GM11168 (cell line): ENCODE data around the gene LEFTY2.

Source experiments
- in situ Hi-C: fragments of 300-500 bp; cut with MboI; formaldehyde crosslinking; loops from one replicate; pipeline ENCODE4 v1.12.0; 2022; ENCODE audit warnings: low sequenced_read_pairs; ENCODE audit not compliant: unreplicated experiment

Gene LEFTY2

DNA sequence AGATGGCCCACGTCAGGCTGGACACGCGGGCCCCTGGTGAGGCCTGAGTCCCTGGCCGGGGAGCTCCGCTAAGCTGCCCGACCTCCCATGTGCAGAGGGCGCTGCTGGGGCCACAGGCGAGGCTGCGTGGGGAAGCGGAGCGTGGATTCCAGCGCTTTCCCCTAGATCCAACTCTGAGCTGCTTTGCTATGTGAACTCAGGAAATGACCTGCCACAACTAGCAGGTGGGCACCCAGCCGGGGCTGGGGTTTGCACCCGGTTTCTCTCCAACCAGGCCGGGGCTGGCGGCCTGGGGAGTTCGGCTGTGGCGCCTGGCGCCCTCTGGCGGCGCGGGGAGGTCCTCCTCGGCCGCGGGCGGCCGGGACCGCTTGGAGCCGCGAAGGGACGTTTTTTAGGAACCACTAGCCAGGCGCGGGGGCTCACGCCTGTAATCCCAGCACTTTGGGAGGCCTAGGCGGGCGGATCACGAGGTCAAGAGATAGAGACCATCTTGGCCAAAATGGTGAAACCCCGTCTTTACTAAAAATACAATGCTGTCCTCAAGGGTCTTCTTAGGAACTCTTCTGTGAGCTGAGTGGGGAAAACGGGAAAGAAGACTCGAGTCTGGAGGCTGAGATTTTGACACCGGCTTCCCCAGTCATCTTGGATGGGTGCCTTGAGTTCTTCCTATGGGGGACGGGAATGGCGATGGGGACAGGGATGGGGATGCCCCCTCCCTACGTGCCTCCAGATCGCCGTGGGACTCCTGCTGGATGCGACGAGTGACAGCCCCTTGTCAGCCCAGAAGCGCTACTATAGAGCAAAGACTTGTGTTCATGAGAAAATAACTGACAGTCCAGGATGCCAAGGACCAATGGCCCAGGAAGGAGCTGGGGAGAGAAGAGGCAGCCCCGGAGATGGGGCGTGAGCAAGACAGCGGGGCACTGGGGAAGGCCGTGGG, 29.6 kb downstream of the LEFTY2 start:
- in situ Hi-C loops: loop anchor here (25.0 kb wide), 1 partner anchor 424 kb away; no protein-coding TSS in a partner anchor

DNA sequence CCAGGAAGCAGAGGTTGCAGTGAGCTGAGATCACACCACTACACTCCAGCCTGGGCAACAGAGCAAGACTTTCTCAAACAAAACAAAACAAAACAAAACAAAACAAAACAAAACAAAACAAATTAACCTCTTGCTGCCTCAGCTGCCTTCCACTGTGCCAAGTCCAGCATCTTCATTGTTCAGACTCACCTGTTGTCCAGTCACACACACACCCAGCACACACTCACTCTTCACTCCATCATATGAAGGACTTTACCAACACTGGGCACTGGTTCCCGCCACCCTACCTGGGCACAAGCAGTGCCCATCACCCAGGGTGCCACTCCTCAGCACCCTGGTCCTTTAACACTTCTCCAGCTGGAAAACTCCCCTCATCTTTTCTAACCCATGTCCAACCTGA, 31.5 kb downstream of the LEFTY2 start:
- in situ Hi-C loops: loop anchor here (25.0 kb wide), 1 partner anchor 422 kb away; no protein-coding TSS in a partner anchor

DNA sequence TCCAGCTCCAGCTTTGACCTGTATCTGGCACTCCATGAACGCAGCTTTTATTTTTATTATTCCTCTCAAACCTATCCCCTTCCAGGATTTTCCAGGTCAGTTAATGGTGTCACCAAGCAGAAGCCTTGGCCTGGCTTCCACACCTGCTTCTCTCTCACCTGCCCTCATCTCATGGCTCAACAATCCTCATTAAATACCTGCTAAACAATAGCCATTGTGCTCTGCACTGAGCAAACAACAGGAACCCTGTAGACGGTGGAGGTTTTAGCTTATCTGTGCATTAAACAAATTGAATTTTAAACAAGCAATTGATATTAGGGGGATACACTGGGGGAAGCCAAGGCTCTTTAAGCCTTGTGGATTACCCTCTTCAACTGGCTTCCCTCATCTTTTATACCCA, 32.2 kb downstream of the LEFTY2 start:
- in situ Hi-C loops: loop anchor here (25.0 kb wide), 1 partner anchor 421 kb away; no protein-coding TSS in a partner anchor

DNA sequence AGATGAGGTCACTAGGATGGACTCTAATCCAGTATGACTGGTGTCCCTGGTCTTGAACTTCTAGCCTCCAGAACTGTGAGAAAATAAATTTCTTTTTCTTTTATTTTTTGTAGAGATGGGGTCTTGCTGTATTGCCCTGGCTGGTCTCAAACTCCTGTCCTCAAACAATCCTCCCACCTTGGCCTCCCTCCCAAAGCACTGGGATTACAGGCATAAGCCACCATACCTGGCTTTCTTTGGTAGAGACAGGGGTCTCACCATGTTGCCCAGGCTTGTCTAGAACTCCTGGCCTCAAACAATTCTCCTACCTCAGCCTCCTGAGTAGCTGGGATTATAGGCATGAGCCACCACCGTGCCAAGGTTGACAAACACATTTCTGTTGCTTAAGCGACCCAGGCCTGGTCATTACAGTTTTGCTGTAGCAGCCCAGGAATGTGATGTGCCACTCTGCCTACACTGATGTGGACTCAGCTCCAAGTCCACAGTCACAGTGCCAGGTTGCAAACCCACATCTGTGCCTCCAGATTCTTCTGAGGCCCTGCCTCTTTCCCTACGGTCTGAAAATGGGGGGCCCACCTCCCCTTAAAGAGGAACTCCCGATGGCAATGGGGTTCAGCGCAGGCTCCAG, 32.9 kb downstream of the LEFTY2 start:
- in situ Hi-C loops: loop anchor here (25.0 kb wide), 1 partner anchor 421 kb away; no protein-coding TSS in a partner anchor

DNA sequence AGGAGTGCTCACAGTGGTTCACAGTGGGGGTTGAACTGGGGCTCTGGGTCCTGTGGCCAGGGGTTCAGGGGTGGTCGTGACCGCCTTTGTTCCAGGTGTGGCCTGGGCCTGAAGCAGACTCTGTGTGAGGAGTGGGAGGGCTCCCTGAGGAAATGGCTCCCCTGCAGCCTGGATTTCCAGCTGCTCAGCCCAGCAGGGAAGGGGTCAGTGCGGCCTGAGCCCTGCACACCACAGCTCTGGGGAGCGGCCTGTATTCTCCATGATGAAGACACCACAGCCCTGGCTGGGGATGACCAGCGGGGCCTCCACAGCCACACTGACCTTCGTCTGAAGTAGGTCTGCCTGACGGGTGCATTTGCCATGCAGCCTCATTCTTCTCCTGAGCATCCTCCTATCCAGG, 33.7 kb downstream of the LEFTY2 start:
- in situ Hi-C loops: loop anchor here (25.0 kb wide), 1 partner anchor 420 kb away; no protein-coding TSS in a partner anchor

DNA sequence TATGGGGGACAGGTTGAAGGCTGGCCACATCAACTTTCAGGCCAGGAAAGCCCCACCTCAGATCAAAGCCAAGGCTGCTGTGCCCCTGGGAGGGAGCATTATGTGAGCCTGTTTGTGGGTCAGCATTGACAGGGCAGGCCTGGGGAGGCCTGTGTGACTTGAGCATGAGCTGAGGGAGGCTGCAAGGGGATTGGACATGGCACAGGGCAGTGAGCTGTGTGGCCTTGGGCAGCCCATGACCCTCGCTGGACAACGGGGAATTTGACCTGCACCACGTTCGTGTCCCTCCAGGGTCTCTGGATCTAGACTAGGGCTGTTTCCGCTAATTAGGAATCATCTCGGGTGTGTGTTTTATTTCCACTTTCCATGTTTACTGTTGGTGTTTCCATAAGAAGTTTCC, 34.6 kb downstream of the LEFTY2 start:
- in situ Hi-C loops: loop anchor here (25.0 kb wide), 1 partner anchor 419 kb away; no protein-coding TSS in a partner anchor

DNA sequence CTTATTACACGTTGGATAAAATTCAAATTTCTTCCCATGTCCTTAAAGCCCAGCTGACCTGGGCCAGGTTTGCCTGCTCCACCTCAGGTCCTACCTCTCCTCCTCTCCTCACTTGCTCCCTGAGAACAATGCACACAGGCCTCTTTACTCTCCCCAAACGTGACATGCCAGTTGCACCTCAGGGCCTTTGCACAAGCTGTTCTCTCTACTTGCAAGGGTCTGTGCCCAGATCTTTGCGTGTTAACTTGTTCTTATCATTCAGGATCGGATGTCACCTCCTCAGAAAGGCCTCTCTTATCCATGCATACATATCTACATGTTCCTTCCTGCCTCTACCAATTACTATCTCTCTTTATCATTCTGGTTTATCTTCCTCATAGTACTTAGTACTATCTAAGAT, 37.4 kb downstream of the LEFTY2 start:
- in situ Hi-C loops: loop anchor here (25.0 kb wide), 1 partner anchor 416 kb away; no protein-coding TSS in a partner anchor

DNA sequence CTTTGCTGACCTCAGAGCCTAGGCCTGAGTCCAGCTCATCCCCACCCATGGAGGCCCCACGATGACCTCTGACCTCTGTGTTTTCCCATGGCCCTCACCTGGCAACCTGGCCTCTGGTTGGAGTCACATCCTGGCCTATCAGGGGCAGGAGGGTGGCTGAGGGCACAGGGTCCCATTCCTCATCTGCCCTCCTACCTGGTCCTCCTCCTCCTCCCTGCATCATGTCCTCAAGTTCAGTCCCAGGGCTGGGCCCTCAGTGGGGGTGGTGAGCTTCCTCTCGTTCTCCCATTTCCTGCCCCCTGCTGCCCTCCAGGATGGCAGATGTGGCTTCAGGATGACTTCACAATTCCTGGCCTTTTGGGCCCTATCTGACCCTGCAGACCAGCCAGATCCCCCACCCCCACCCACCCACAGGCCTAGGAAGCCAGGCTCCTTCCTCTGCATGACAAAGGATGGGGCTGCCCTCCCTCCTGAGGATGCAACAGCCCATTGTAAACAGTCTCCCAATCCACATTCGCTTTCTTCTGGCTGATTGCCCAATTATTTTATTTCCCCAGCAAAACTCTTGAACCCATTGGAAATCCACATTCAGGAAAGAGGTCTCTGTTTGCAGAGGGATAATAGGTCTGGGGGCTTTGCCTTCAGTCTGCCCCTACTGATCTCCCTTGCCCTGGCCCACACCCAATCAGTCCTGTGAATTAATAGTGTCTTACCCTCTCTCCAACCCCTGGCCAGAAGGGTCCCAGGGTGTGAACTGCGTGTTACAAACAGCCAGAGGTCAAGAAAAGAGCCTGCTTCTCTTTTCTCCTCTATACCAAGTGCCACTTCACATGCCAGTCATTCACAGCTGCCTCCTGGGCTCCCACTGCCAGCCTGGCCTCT, 41.7 kb downstream of the LEFTY2 start:
- in situ Hi-C loops: no loop called here

DNA sequence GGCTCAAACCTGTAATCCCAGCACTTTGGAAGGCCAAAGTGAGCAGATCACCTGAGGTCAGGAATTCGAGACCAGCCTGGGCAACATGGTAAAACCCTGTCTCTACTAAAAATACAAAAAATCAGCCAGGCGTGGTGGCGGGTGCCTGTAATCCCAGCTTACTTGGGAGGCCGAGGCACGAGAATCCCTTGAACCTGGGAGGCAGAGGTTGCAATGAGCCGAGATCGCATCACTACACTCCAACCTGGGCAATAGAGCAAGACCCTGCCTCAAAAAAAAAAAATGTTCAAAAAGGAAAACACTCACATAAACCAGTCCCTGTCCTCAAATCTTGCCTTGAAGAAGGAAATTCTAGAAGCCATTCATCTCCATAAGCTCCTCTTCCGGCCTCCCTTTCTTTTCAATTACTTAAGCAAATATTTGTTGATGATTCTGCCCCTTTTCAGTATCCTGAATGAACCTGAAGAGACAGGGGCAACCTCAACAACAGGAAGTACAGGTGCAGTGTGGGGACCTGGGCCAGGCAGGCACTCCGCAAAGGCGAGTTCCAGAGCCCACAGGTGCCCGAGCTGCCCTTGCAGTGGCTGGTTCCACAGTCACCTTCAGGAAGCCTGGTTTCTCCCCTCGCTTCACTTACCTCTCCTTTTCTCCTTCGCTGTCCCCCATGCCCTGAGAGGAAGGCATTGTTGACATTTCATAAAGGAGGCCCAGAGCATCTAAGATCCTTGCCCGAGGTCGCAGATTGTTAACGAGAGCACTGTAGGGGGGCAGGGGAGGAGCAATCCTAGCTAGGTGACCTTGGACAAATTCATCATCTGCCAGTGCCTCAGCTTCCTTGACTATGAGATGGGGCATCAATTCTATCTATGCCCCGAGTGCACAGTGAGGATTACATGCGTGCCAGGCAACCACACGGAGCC, 43.2 kb downstream of the LEFTY2 start:
- in situ Hi-C loops: no loop called here

DNA sequence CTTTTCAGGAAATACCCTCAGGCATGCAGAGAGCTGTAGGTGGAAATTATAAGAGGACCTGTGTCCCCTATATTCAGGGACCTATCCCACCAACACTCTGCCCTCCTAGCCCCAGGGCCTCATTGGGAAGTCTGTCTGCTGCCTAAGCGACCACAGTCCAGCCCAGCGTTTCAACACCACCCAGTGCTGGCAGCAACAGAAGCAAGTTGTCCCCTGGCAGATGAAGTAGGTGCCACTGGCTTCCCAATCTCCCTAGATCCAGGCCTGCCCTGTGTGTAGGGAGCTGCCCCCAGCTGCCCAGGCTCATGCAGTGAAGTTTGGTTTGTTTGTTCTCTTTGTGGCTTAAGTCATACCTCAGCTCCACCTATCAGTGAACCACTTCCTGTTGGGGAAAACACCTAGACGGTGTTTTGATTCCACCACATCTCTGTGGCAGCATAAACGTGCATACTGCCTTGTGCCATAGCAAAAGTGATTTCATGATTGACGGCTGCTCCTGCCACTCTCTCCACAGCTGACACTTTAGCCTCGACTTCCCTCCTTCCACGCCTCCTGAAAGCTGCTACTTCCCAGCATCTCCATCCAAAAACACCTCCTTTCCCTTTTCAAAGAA, 44.0 kb downstream of the LEFTY2 start:
- in situ Hi-C loops: no loop called here

DNA sequence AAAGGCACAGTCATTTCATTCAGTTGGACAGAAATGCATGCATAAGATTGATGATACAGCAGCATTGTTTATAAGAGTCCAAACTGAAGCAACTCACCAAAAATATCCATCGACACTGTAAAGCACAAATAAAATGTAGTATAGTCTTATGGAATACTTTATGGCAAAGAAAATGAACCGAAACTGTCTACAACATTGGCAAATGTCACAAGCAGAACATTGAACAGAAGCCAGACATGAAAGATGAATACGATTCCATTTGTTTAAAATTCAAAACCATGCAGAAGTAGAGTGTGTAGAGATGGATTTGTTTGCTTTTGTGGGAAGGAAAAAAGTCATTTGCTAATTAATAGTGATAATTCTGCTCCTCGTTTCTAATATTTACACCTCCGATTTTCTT, 44.5 kb downstream of the LEFTY2 start:
- in situ Hi-C loops: no loop called here

DNA sequence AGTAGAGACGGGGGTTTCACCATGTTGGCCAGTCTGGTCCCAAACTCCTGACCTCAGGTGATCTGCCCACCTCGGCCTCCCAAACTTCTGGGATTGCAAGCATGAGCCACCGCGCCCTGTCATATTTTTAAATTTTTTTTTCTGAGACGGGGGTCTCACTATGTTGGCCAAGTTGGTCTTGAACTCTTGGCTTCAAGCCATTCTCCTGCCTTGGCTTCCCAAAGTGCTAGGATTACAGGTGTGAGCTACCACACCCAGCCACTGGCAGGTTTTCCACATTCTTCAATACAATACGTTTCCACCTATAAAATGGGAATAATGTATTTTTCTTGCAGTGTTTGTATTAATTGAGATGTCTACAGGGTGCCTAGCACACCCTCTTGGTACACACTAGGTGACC, 48.7 kb downstream of the LEFTY2 start:
- in situ Hi-C loops: no loop called here

DNA sequence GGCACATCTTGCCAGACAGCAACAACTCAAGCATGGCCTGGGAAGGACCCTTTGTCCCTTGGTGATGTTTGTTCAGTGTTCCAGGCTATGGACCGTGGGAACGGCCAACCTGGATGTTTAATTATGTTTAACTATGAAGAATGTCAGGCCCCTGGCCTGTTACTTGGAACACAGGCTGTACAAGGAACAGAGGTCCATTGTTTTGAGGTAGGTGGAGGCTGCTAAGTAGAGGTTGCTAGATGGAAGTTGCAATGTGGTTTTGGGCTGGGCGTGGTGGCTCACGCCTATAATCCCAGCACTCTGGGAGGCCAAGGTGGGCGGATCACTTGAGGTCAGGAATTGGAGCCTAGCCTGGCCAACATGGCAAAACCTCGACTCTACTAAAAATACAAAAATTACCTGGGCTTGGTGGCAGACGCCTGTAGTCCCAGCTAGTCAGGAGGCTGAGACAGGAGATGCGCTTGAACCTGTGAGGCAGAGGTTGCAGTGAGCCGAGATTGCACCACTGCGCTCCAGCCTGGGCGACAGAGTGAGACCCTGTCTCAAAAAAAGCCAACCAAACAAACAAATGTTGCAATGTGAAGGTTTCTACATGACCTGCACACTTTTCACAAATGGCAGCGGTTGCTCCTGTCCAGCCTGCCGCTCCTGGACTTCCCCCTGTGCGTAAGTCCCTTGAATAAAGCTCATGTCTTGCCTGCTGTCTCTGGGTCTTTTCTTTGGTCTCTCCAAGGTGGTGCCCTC, 49.6 kb downstream of the LEFTY2 start:
- in situ Hi-C loops: no loop called here

DNA sequence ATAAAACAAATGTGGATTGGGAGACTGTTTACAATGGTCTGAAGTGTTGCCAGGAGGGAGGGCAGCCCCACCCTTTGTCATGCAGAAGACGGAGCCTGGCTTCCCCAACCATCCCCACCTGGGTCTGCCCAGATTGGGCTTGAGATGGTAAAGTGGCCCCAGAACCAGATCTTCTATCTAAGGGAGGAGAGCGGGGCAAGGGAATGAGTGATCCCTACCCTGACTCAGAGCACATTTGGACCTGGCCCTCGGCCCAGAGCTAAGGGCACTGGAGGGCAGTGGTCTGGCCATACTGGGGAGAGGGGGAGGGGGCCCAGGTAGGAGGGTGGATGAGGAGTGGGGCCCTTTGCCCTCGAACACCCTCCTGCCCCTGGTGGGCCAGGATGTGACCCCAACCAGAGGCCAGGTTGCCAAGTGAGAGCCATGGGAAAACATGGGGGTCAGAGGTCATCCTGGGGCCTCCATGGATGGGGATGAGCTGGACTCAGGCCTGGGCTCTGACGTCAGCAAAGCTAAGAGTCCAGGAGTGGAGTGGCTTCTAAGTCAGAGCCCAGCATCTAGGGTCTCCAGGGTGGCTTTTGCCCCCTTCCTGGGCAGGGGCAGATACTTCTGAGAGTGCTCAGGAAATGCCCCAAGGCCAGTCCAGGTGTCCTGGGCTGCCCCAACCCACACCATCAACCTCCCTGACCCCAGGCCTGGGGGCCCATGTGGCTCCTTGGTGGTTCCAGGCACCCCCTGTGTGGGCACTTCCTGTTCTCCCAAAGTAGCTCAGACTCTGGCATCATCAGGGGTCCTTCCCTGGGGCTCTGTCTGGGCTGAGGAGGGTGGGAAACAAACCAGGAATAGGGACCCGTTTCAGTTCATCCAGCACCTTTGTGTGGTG, 50.4 kb downstream of the LEFTY2 start:
- in situ Hi-C loops: no loop called here

DNA sequence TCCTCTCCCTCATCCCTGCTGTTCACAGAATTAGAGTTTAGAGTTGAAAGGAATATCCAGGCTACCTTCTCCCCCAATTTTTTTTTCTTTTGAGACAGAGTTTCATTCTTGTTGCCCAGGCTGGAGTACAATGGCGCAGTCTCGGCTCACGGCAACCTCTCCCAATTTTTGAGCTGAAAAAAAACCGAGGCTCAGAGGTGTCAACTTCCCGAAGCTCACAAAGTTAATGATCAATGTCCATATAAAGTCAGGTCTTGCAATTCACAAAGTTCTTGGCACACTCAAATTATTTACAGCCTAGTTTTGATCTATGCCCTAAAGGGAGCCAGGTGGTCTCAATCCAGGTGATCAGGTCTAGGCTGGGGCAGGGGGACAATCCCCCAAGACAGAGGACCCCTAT, 51.3 kb downstream of the LEFTY2 start:
- in situ Hi-C loops: no loop called here

DNA sequence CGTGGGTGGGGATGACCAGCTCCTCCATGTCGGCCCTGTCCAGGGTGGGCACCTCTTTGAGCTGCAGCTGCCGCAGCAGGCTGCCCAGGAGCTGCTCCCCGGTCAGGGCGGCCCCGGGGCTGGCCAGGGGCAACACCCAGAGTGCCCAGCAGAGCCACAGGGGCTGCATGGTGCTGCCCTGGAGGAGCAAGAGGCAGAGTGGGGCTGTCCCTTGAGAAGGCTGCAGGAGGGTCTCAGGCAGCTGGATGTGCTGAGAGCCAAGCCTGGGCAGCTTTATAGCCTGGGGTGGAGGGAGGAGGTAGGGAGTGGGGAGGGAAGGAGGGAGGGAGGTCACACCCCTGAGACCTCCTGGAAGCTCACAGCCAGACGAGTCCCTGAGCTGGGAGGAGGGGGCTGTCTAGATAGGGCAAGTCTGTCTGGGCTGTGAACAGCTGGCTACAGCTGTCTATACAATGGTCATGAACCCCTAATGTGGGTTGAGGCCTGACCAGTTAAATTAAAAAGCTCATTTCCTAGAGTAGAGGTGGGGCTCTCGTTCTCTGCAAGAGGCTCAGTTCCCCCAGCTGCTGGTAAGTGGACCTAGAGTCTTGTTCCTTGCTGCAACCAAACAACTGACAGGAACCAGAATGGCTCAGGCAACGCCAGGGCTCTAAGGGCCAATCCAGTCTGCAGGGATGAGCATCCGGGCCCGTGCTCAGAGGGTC, 52.0 kb downstream of the LEFTY2 start, which contains the start of gene LEFTY1:
Gene LEFTY1, minus strand, starts transcription at position 249 of the 704 bp plus-strand sequence. Its CDS starts 80 bp downstream, at position 169.
- in situ Hi-C loops: no loop called here
